Measurements from ENCODE around the gene MS4A10.

GRCh38 chr11:60842668-60843600 lies 57.8 kb downstream of the MS4A10 start:
- TF ChIP-seq, protein P1, sequence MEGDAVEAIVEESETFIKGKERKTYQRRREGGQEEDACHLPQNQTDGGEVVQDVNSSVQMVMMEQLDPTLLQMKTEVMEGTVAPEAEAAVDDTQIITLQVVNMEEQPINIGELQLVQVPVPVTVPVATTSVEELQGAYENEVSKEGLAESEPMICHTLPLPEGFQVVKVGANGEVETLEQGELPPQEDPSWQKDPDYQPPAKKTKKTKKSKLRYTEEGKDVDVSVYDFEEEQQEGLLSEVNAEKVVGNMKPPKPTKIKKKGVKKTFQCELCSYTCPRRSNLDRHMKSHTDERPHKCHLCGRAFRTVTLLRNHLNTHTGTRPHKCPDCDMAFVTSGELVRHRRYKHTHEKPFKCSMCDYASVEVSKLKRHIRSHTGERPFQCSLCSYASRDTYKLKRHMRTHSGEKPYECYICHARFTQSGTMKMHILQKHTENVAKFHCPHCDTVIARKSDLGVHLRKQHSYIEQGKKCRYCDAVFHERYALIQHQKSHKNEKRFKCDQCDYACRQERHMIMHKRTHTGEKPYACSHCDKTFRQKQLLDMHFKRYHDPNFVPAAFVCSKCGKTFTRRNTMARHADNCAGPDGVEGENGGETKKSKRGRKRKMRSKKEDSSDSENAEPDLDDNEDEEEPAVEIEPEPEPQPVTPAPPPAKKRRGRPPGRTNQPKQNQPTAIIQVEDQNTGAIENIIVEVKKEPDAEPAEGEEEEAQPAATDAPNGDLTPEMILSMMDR (IDR thresholded peaks at IDR 0.05) = no peak
- no peak for TF ChIP-seq EZH2 (IDR thresholded peaks at IDR 0.05; ENCODE audit: borderline replicate concordance, insufficient read depth, low read depth, low read length, poor library complexity, severe bottlenecking)

All from B cell (primary cell).